Gastrocnemius medialis (tissue), 4 donors: ENCODE measurements around the gene TDP2.

Experiments
- POLR2A ChIP-seq, 2 donors: fragments of 450-650 bp; IDR thresholded peaks; one replicate each; pipeline ENCODE4 v1.6.1; 2017; ENCODE audit warnings: antibody characterized with exemption in 2 of 2, mild to moderate bottlenecking in 2 of 2, moderate library complexity in 2 of 2
- TF ChIP-seq, protein P1 (sequence below), 5 experiments: fragments of 450-650 bp in 3 of 5; fragments of 200-600 bp in 2 of 5; sonication (generic) in 2 of 5; IDR thresholded peaks in 4 of 5; conservative IDR thresholded peaks in 1 of 5; 1 replicate in 4 of 5; 2 replicates in 1 of 5; pipeline ENCODE4 v1.5.1; 2016 to 2019; ENCODE audit warnings: antibody characterized with exemption in 5 of 5, mild to moderate bottlenecking in 3 of 5, moderate library complexity in 3 of 5

DNA sequence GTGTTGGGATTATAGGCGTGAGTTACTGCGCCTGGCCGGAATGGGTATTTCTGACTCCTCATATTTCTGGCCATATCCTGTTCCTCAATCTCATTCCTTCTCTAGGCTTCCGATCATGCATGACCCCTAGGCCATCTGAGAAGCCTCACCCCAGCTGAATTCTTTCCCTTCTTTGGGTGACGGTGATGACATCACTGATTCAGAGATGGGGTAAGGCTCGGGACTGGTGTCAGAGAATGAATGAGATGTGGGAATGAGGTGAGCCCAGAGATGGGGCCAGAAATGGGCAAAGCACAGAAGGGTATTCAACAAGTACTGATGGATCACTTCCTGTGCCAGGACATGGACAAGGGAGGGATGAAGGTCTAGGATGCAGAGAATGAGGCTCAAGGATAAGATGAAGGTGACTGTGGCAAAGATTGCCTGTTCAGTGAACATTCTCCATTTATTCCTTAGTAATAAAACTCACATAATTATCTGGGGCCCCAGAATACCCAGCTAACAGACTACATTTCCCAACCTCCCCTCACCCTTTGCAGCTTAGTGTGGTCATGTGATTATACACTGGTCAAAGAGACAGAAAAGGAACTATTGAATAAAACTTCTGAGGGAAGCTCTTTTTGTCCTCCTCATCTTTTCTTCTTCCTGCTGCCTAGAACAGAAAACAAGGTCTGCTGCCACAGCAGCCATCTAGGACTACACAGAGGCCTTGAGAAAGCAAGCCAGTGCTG, 60.3 kb downstream of the TDP2 start:
- TF ChIP-seq, protein P1, sequence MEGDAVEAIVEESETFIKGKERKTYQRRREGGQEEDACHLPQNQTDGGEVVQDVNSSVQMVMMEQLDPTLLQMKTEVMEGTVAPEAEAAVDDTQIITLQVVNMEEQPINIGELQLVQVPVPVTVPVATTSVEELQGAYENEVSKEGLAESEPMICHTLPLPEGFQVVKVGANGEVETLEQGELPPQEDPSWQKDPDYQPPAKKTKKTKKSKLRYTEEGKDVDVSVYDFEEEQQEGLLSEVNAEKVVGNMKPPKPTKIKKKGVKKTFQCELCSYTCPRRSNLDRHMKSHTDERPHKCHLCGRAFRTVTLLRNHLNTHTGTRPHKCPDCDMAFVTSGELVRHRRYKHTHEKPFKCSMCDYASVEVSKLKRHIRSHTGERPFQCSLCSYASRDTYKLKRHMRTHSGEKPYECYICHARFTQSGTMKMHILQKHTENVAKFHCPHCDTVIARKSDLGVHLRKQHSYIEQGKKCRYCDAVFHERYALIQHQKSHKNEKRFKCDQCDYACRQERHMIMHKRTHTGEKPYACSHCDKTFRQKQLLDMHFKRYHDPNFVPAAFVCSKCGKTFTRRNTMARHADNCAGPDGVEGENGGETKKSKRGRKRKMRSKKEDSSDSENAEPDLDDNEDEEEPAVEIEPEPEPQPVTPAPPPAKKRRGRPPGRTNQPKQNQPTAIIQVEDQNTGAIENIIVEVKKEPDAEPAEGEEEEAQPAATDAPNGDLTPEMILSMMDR (IDR thresholded peaks at IDR 0.05 in 4 of 5, conservative IDR thresholded peaks at IDR 0.05 in 1 of 5): no peak
- no peak for TF ChIP-seq POLR2A (IDR thresholded peaks at IDR 0.05)
